H1 (cell line): ENCODE measurements around the gene ZNF747. TPM values are rescaled to one million over a fixed set of nuclear protein-coding genes. Genes with fewer than 3 reads are reported as not detected.

Experiments used
- ATF2 ChIP-seq: IDR thresholded peaks from 2 replicates; pipeline ENCODE4 v1.6.1; 2012; ENCODE audit warnings: low read length, inconsistent platforms
- BRCA1 ChIP-seq: IDR thresholded peaks from 2 replicates; pipeline ENCODE4 v1.6.1; 2012; ENCODE audit warnings: low read depth, low read length, improper control_type of control experiment
- CBX5 ChIP-seq: fragments of 300-800, 300-1000 bp; sonication (generic); IDR thresholded peaks from 2 replicates; pipeline ENCODE4 v1.7.1; 2016; ENCODE audit warnings: antibody characterized with exemption, low read length, low read depth
- CHD1 ChIP-seq: IDR thresholded peaks from 2 replicates; pipeline ENCODE4 v1.6.1; 2012; ENCODE audit warnings: low read depth, low read length, improper control_type of control experiment
- CHD2 ChIP-seq: IDR thresholded peaks from 2 replicates; pipeline ENCODE4 v1.6.1; 2012; ENCODE audit warnings: low read length, improper control_type of control experiment
- CTBP2 ChIP-seq: IDR thresholded peaks from 2 replicates; pipeline ENCODE4 v1.7.0; 2011; ENCODE audit warnings: borderline replicate concordance, mild to moderate bottlenecking, moderate library complexity, mixed read lengths, low read length; ENCODE audit not compliant: insufficient read depth, insufficient read length
- EZH2 ChIP-seq: fragments of 200-600 bp; sonication (generic); IDR thresholded peaks from 2 replicates; pipeline ENCODE4 v1.7.1; 2012; ENCODE audit warnings: low read depth, mild to moderate bottlenecking, moderate library complexity, low read length, inconsistent platforms; ENCODE audit not compliant: severe bottlenecking
- HDAC2 ChIP-seq, 2 experiments: fragments of 300-600 bp in 1 of 2; sonication (generic) in 1 of 2; IDR thresholded peaks; 2 replicates each; pipeline ENCODE4 v1.6.1; 2011 to 2012; ENCODE audit warnings: low read depth in 2 of 2, low read length in 2 of 2, mild to moderate bottlenecking in 2 of 2, moderate library complexity in 2 of 2, borderline replicate concordance in 1 of 2, inconsistent platforms in 1 of 2
- KDM1A ChIP-seq: fragments of 200-600, 300-600 bp; sonication (generic); IDR thresholded peaks from 2 replicates; pipeline ENCODE4 v1.7.1; 2016; ENCODE audit warnings: mild to moderate bottlenecking, low read length, borderline replicate concordance
- KDM5A ChIP-seq: fragments of 200-600 bp; IDR thresholded peaks from 2 replicates; pipeline ENCODE4 v1.7.1; 2012; ENCODE audit warnings: mild to moderate bottlenecking, low read length, inconsistent platforms, mixed read lengths
- NANOG ChIP-seq: IDR thresholded peaks from 2 replicates; pipeline ENCODE4 v1.6.1; 2011; ENCODE audit warnings: low read length, low read depth, mild to moderate bottlenecking, inconsistent platforms; ENCODE audit not compliant: insufficient read depth, poor library complexity, severe bottlenecking
- PHF8 ChIP-seq: fragments of 200-600 bp; sonication (generic); conservative IDR thresholded peaks from 2 replicates; pipeline ENCODE4 v1.7.1; 2012; ENCODE audit warnings: low read depth, mild to moderate bottlenecking, inconsistent platforms, low read length, moderate library complexity
- POLR2A ChIP-seq, 2 experiments: IDR thresholded peaks; 1 replicate in 1 of 2; 2 replicates in 1 of 2; pipeline ENCODE4 v1.6.1; 2011; ENCODE audit warnings: low read depth in 2 of 2, low read length in 2 of 2, mild to moderate bottlenecking in 2 of 2; ENCODE audit errors: control extremely low read depth in 1 of 2
- RAD21 ChIP-seq, 2 experiments: IDR thresholded peaks in 1 of 2; conservative IDR thresholded peaks in 1 of 2; 2 replicates each; pipeline ENCODE4 v1.6.1; 2011; ENCODE audit warnings: low read depth in 2 of 2, low read length in 2 of 2, improper control_type of control experiment in 1 of 2, inconsistent platforms in 1 of 2, mild to moderate bottlenecking in 1 of 2, moderate library complexity in 1 of 2
- RNF2 ChIP-seq: fragments of 200-900, 300-1000 bp; sonication (generic); IDR thresholded peaks from 2 replicates; pipeline ENCODE4 v1.7.1; 2016; ENCODE audit warnings: borderline replicate concordance, low read depth, mild to moderate bottlenecking, antibody characterized with exemption, low read length; ENCODE audit not compliant: poor library complexity, severe bottlenecking; ENCODE audit errors: missing control alignments
- SAP30 ChIP-seq: fragments of 300-600 bp; sonication (generic); IDR thresholded peaks from 2 replicates; pipeline ENCODE4 v1.7.1; 2012; ENCODE audit warnings: low read length, moderate library complexity, mild to moderate bottlenecking, inconsistent platforms; ENCODE audit not compliant: insufficient read depth, insufficient replicate concordance
- SUZ12 ChIP-seq: fragments of 200-600 bp; sonication (generic); IDR thresholded peaks from 2 replicates; pipeline ENCODE4 v1.6.1; 2012; ENCODE audit warnings: mild to moderate bottlenecking, inconsistent platforms, low read length, moderate library complexity, mixed read lengths
- TAF1 ChIP-seq: IDR thresholded peaks from 2 replicates; pipeline ENCODE4 v1.6.1; 2011; ENCODE audit warnings: mild to moderate bottlenecking, low read depth, low read length
- TAF7 ChIP-seq: optimal IDR thresholded peaks from 2 replicates; pipeline ENCODE3; 2011; ENCODE audit warnings: low read depth, mild to moderate bottlenecking, inconsistent platforms, low read length, moderate library complexity, borderline replicate concordance
- TBP ChIP-seq: IDR thresholded peaks from 2 replicates; pipeline ENCODE4 v1.6.1; 2011; ENCODE audit warnings: low read depth, low read length, improper control_type of control experiment
- polyA plus RNA-seq, 7 experiments: library from polyadenylated mRNA; depleted of rRNA in 3 of 7; stranded (reverse) in 5 of 7; unstranded in 2 of 7; fragments of >200 nt in 5 of 7; fragments of 200-250 nt in 2 of 7; gene quantifications; 1 replicate in 5 of 7; 2 replicates in 1 of 7; 4 replicates in 1 of 7; pipeline versions ENCODE4 v1.2.1 to v1.2.3, GENCODE V29; 2011 to 2013; ENCODE audit warnings: missing spikeins in 2 of 7, mixed read lengths in 2 of 7
- total RNA-seq: library from RNA; stranded (reverse); fragmentation: NEBNext Ultra II Directional; extraction: Animal tissue kit (Norgen Biotek cat#: 25700); gene quantifications from 2 replicates; pipeline ENCODE4 v1.2.1, GENCODE V29; 2021

ZNF747 gene
- total and polyA plus RNA-seq, 2 of the 8 experiments (the other 6 are each of a cell fraction or from before 2014, with no cell fraction given), result 9.9 to 10.3 TPM

- no peak; the same call in 1 of the 2 replicates for TF ChIP-seq ATF2
- TF ChIP-seq CHD2, result peak; percentile 81
- TF ChIP-seq TAF1, result peak; percentile 58; the same call in 1 of the 2 replicates
- TF ChIP-seq BRCA1, result no peak
- TF ChIP-seq RAD21 (IDR thresholded peaks at IDR 0.05 in 1 of 2, conservative IDR thresholded peaks at IDR 0.05 in 1 of 2; ENCODE audit: low read depth in 2 of 2, low read length in 2 of 2), result no peak; a peak in 1 of 4 replicates
- no peak for TF ChIP-seq KDM5A
- no peak; the same call in 1 of the 2 replicates for TF ChIP-seq PHF8
- no peak for TF ChIP-seq CBX5
- TF ChIP-seq SUZ12, result no peak
- TF ChIP-seq TAF7, result no peak
- no peak for TF ChIP-seq EZH2
- peak; percentile 97 for TF ChIP-seq SAP30
- no peak for TF ChIP-seq NANOG
- TF ChIP-seq POLR2A (IDR thresholded peaks at IDR 0.05; ENCODE audit: control extremely low read depth in 1 of 2, low read depth in 2 of 2, low read length in 2 of 2), result peak; percentile 39 to 42
- peak; percentile 31; the same call in 1 of the 2 replicates for TF ChIP-seq TBP
- no peak for TF ChIP-seq KDM1A
- TF ChIP-seq CHD1, result no peak
- TF ChIP-seq HDAC2 (IDR thresholded peaks at IDR 0.05; ENCODE audit: borderline replicate concordance in 1 of 2, low read depth in 2 of 2, low read length in 2 of 2), result peak; percentile 63; a peak in 1 of 4 replicates
- TF ChIP-seq CTBP2, result no peak
- TF ChIP-seq RNF2, result no peak
Observed at GRCh38 chr16:30571445-30572322, 37.0 kb upstream of the ZNF747 start, which contains the start of gene ZNF688 (continued).
